ENCODE measurements around the gene CIT. TPM values are rescaled to one million over a fixed set of nuclear protein-coding genes. Genes with fewer than 3 reads are reported as not detected.
A peak's percentile ranks its signal among the peaks of the same experiment; 100 is the strongest.

CIT gene
- total and polyA plus RNA-seq, 2 donors (not counting 3 experiments of a cell fraction or from before 2014, with no cell fraction given): 13.3 to 61.8 TPM

- DNase-seq (ENCODE audit: low read depth, low spot score): peak; percentile 52
- no peak overlapping the region for H3K9ac ChIP-seq (replicated peaks; ENCODE audit: extremely low read depth, insufficient read depth, low read length)
- CTCF ChIA-PET: interaction anchor here (2.0 kb wide), 2 partner anchors 9 to 76 kb away, joined by 6 to 10 read pairs; no protein-coding TSS in a partner anchor
Observed at GRCh38 chr12:119704065-119704747, 172.9 kb downstream of the CIT start.

More at GRCh38 chr12:119704065-119704747, 172.9 kb downstream of the CIT start:
- Histone ChIP-seq H2AFZ (ENCODE audit: low read depth, low read length) (peak overlapping the region; percentile 17), H3K79me2 (ENCODE audit: control insufficient read depth, insufficient read depth, low read length) (no peaks in the 10 kb centered on the region), H3K36me3 (ENCODE audit: control insufficient read depth in 2 of 2, extremely low read depth in 1 of 2, insufficient read depth in 2 of 2, low read length in 2 of 2) (no peaks in the 10 kb centered on the region), H4K20me1 (replicated peaks; ENCODE audit: control insufficient read depth, extremely low read depth, insufficient read depth, low read length) (no peaks in the 10 kb centered on the region), H3K4me1 (ENCODE audit: control insufficient read depth, extremely low read depth, insufficient read depth, low read length) (peaks cover 6% of the 10 kb centered on the region), H3K27ac (ENCODE audit: insufficient read depth, low read depth, low read length) (no peak overlapping the region), H3K9me3 (replicated peaks; ENCODE audit: control insufficient read depth, insufficient read depth, low read length) (no peaks in the 10 kb centered on the region), H3K27me3 (ENCODE audit: control insufficient read depth in 2 of 2, insufficient read depth in 2 of 2, low read length in 2 of 2) (no peaks in the 10 kb centered on the region), H3K4me3 (replicated peaks in 1 of 3; ENCODE audit: insufficient read depth in 1 of 3, low read depth in 1 of 3, low read length in 3 of 3) (no peak overlapping the region), H3K4me2 (ENCODE audit: insufficient read depth, low read length) (no peak overlapping the region), H3K9me1 (replicated peaks; ENCODE audit: control insufficient read depth, extremely low read depth, insufficient read depth, low read length) (no peaks in the 10 kb centered on the region)
- dilution Hi-C loops (cut with MboI; ENCODE audit: extremely low pct_ligation_motif_present, low sequenced_read_pairs) (no loop called here), intact Hi-C loops (cut with micrococcal nuclease) (loop anchor here (1.0 kb wide), 1 partner anchor 11 kb away; no protein-coding TSS in a partner anchor)
- peak; percentile 96 for FAIRE-seq
- POLR2A ChIA-PET: no interaction called here
- TF ChIP-seq CTCF (IDR thresholded peaks at IDR 0.05; ENCODE audit: extremely low read depth in 1 of 2, insufficient read depth in 1 of 2, low read depth in 1 of 2, low read length in 2 of 2) (no peak), FOS (IDR thresholded peaks at IDR 0.05; ENCODE audit: borderline replicate concordance, insufficient read depth, low read length) (peak; percentile 72)
- BruUV-seq (replicated peaks): no TSS peak
